Measurements from ENCODE around the gene SAFB.

The SAFB gene

DNA sequence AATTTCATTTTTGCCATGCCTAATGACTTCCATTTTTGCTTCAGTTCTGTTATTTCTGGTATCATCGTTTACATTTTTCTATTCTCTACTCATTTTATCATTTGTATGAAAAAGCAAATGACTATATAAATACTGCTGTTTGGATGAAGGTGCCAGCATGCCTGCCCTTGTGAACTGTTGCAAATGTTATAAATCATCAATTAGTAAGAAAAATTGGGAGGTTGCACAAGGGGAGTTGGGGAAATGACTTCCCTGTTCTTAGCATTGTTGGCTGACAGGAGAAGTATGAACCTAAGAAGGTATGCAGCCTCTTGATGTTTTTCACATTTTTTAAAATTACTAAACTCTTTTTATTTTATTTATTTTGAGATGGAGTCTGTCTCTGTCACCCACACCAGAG, 15.1 kb downstream of the SAFB start:
- no peak overlapping the region for H3K4me3 ChIP-seq (replicated peaks; ENCODE audit: low read depth, low read length)
- no peak for TF ChIP-seq CTCF (IDR thresholded peaks at IDR 0.05; ENCODE audit: low read length, missing control alignments)
- no peak for DNase-seq (ENCODE audit: low read depth)

DNA sequence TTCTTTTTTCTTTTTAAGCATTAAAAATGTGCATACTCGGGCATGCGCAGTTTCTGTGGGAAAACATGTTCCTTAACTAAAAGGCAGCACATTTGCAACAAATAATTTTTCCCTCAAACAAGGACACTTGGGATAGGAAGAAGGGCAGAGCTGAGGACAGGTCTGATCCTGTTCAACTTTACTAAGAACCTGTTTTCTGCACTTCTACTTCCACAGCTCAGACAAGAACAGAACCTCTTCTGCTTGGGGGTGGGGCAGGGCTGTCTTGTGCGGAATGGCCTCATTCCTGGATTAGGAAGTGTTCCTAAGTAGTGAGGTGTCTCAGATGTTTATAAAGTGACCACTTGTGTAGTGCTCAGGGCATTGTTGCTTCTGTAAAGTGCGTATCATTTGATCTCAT, 18.3 kb downstream of the SAFB start:
- no peak for DNase-seq (ENCODE audit: low read depth)
- TF ChIP-seq CTCF (IDR thresholded peaks at IDR 0.05; ENCODE audit: low read length, missing control alignments), result no peak
- H3K4me3 ChIP-seq (replicated peaks; ENCODE audit: low read depth, low read length), result no peak overlapping the region

- TF ChIP-seq CTCF (IDR thresholded peaks at IDR 0.05; ENCODE audit: low read length, missing control alignments), result no peak
- no peak overlapping the region for H3K4me3 ChIP-seq (replicated peaks; ENCODE audit: low read depth, low read length)
- no peak for DNase-seq (ENCODE audit: low read depth)
Observed at GRCh38 chr19:5642204-5642603, 19.3 kb downstream of the SAFB start.

- no peak for DNase-seq (ENCODE audit: low read depth)
- TF ChIP-seq CTCF (IDR thresholded peaks at IDR 0.05; ENCODE audit: low read length, missing control alignments), result no peak
- no peak overlapping the region for H3K4me3 ChIP-seq (replicated peaks; ENCODE audit: low read depth, low read length)
Observed at GRCh38 chr19:5643060-5643459, 20.2 kb downstream of the SAFB start.

DNA sequence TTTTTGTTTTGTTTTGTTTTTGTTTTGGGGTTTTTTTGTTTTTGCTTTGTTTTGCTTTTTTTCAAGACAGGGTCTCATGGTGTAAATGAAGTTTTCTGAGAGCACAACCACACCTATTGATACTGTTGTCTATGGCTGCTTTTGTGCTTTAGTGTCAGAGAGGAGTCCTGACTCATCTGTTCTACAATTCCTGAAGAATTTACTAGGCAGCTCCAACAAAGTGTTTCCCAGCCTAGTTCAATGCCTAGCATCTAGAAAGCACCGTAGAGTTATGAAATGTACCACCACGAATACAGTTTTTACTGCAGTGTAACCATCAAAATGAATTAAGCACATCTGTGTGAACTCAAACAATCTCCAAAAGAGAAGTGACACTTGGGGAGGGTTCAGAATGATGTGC, 21.2 kb downstream of the SAFB start:
- DNase-seq (ENCODE audit: low read depth), result no peak
- TF ChIP-seq CTCF (IDR thresholded peaks at IDR 0.05; ENCODE audit: low read length, missing control alignments), result no peak
- no peak overlapping the region for H3K4me3 ChIP-seq (replicated peaks; ENCODE audit: low read depth, low read length)

- TF ChIP-seq CTCF (IDR thresholded peaks at IDR 0.05; ENCODE audit: low read length, missing control alignments), result no peak
- no peak for DNase-seq (ENCODE audit: low read depth)
- H3K4me3 ChIP-seq (replicated peaks; ENCODE audit: low read depth, low read length), result no peak overlapping the region
Observed at GRCh38 chr19:5645409-5645808, 22.5 kb downstream of the SAFB start.

DNA sequence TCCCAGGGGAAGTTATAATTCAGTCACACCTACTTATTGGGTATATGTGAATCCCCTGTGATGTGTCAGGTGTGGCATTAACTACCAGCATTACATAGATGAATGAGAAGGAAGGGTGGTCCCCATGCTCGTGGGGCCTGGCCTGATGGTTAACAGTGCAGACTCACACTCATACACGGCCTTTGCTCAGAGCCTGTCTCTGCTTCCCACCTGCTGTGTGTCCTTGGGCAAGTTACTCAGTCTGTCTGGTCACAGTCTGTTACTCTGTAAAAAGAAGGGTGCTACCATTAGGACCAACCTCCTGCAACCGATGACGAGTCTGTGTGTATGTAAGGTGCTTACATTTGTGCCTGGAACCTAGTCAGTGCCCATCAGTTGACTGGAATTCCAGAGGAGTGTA, 23.8 kb downstream of the SAFB start:
- no peak overlapping the region for H3K4me3 ChIP-seq (replicated peaks; ENCODE audit: low read depth, low read length)
- TF ChIP-seq CTCF (IDR thresholded peaks at IDR 0.05; ENCODE audit: low read length, missing control alignments), result no peak
- no peak for DNase-seq (ENCODE audit: low read depth)

Data from fibroblast of pulmonary artery (primary cell).